Peyer's patch (tissue), 4 donors: ENCODE data around the gene EWSR1. TPM values are rescaled to one million over a fixed set of nuclear protein-coding genes. Genes with fewer than 3 reads are reported as not detected.
"Not testable (repeated sequence)": the region's sequence is repeated elsewhere in the genome, so short reads cannot be mapped to it uniquely, and the experiment has no call there.

Experiments
- DNase-seq, 3 donors: peaks; one replicate each; pipeline ENCODE4 v3.0.0-alpha.2; 2017 to 2019
- H3K27ac ChIP-seq, 4 donors: fragments of 200-600 bp; sonication (generic); one replicate each; pipeline ENCODE4 v1.5.1; 2016 to 2019
- H3K27me3 ChIP-seq, 2 donors: fragments of 200-600 bp; sonication (generic); one replicate each; pipeline ENCODE4 v1.5.1; 2019
- H3K36me3 ChIP-seq, 3 donors: fragments of 200-600 bp; sonication (generic); one replicate each; pipeline ENCODE4 v1.5.1; 2016 to 2019
- H3K4me1 ChIP-seq, 4 donors: fragments of 200-600 bp; sonication (generic); one replicate each; pipeline ENCODE4 v1.5.1; 2016 to 2019
- H3K4me3 ChIP-seq, 4 donors: fragments of 200-600 bp; sonication (generic); 1 replicate in 3 of 4; 2 replicates in 1 of 4; pipeline ENCODE4 v1.5.1; 2016 to 2019; ENCODE audit warnings: mild to moderate bottlenecking in 1 of 4
- H3K9me3 ChIP-seq, 4 donors: fragments of 200-600 bp; sonication (generic); one replicate each; pipeline ENCODE4 v1.5.1; 2016 to 2019; ENCODE audit warnings: mild to moderate bottlenecking in 1 of 4
- CTCF ChIP-seq, 6 experiments: fragments of 450-650 bp in 4 of 6; fragments of 200-600 bp in 2 of 6; sonication (generic) in 1 of 6; IDR thresholded peaks; one replicate each; pipeline ENCODE4 v1.5.1; 2017 to 2019; ENCODE audit warnings: antibody characterized with exemption in 6 of 6, mild to moderate bottlenecking in 3 of 6, moderate library complexity in 1 of 6
- POLR2A ChIP-seq, 2 donors: fragments of 450-650 bp; IDR thresholded peaks; one replicate each; pipeline ENCODE4 v1.5.1; 2017; ENCODE audit warnings: antibody characterized with exemption in 2 of 2, mild to moderate bottlenecking in 2 of 2, moderate library complexity in 2 of 2
- total RNA-seq, 4 donors: library from RNA; depleted of rRNA; stranded (reverse); fragments of >200 nt; gene quantifications; one replicate each; pipeline ENCODE4 v1.1.0, GENCODE V29; 2016

EWSR1 gene
- 100 to 1,000 TPM; 186 to 444 (median 276) TPM for total RNA-seq

- Histone ChIP-seq H3K9me3 (no peaks in the 10 kb centered on the region), H3K4me1 (peaks cover 0 to 51% (median 17%) of the 10 kb centered on the region in 4 donors), H3K27me3 (no peaks in the 10 kb centered on the region), H3K27ac (peak within 1 kb of the TSS; percentile 96 to 99 (median 98)), H3K4me3 (peak within 1 kb of the TSS; percentile 77 to 99 (median 88)), H3K36me3 (peaks cover 0 to 22% (median 0%) of the 10 kb centered on the region in 3 donors)
- DNase-seq = peak; percentile 89 to 97 (median 97)
- peak; percentile 61 to 83 for TF ChIP-seq POLR2A (IDR thresholded peaks at IDR 0.05)
- peak in 1 of 6 experiments; percentile 24 for TF ChIP-seq CTCF (IDR thresholded peaks at IDR 0.05)
Measured at GRCh38 chr22:29267858-29268510, at the start of gene EWSR1, which contains the start of gene RHBDD3. Gene EWSR1, plus strand, starts transcription at chr22:29268268. Its CDS starts 69 bp downstream, at chr22:29268337. Gene RHBDD3, minus strand, starts transcription at chr22:29267981. Its CDS starts 2,355 bp downstream, at chr22:29265626.

GRCh38 chr22:29218758-29219408, 49.2 kb upstream of the EWSR1 start:
- no peaks in the 10 kb centered on the region for H3K36me3 ChIP-seq
- no peak overlapping the region for H3K4me3 ChIP-seq
- no peaks in the 10 kb centered on the region for H3K4me1 ChIP-seq
- no peaks in the 10 kb centered on the region for H3K27me3 ChIP-seq
- TF ChIP-seq POLR2A (IDR thresholded peaks at IDR 0.05) = no peak
- no peak for TF ChIP-seq CTCF (IDR thresholded peaks at IDR 0.05)
- H3K9me3 ChIP-seq = no peaks in the 10 kb centered on the region
- no peak overlapping the region for H3K27ac ChIP-seq
- DNase-seq = no peak

GRCh38 chr22:29219409-29219782, 48.7 kb upstream of the EWSR1 start:
- DNase-seq, H3K4me1 ChIP-seq, H3K36me3 ChIP-seq, H3K9me3 ChIP-seq, H3K4me3 ChIP-seq, H3K27me3 ChIP-seq: not testable (repeated sequence)
- peak overlapping the region in 1 of 4 donors; percentile 50 for H3K27ac ChIP-seq

GRCh38 chr22:29219881-29220670, 48.0 kb upstream of the EWSR1 start:
- H3K27ac ChIP-seq = peak overlapping the region in 2 of 4 donors; percentile 43 to 54
- H3K9me3 ChIP-seq = no peaks in the 10 kb centered on the region

GRCh38 chr22:29224121-29224858, 43.8 kb upstream of the EWSR1 start:
- peaks cover 0 to 13% (median 0%) of the 10 kb centered on the region in 4 donors for H3K4me1 ChIP-seq
- H3K36me3 ChIP-seq = no peaks in the 10 kb centered on the region
- no peaks in the 10 kb centered on the region for H3K27me3 ChIP-seq
- no peak overlapping the region for H3K4me3 ChIP-seq
- peak in 2 of 3 donors; percentile 25 to 46 for DNase-seq
- no peaks in the 10 kb centered on the region for H3K9me3 ChIP-seq
- H3K27ac ChIP-seq = peak overlapping the region; percentile 46 to 72 (median 66)
- TF ChIP-seq CTCF (IDR thresholded peaks at IDR 0.05) = no peak
- TF ChIP-seq POLR2A (IDR thresholded peaks at IDR 0.05) = no peak

More at GRCh38 chr22:29219881-29220670, 48.0 kb upstream of the EWSR1 start:
- TF ChIP-seq CTCF (IDR thresholded peaks at IDR 0.05) (no peak), POLR2A (IDR thresholded peaks at IDR 0.05) (no peak)
- peak in 1 of 3 donors; percentile 32 for DNase-seq
- Histone ChIP-seq H3K27me3 (no peaks in the 10 kb centered on the region), H3K4me1 (peaks cover 0 to 10% (median 0%) of the 10 kb centered on the region in 4 donors), H3K4me3 (no peak overlapping the region), H3K36me3 (no peaks in the 10 kb centered on the region)
